Cardiac fibroblast (primary cell): ENCODE results near the gene MCMBP.
A peak's percentile ranks its signal among the peaks of the same experiment; 100 is the strongest.

Experiments
- DNase-seq, 2 donors: peaks; one replicate each; pipeline versions ENCODE4 v3.0.0 to v3.0.0-alpha.2; 2010; ENCODE audit warnings: low read depth in 2 of 2
- H3K4me3 ChIP-seq, 2 donors: replicated peaks in 1 of 2; 1 replicate in 1 of 2; 2 replicates in 1 of 2; pipeline ENCODE4 v1.5.1; 2011; ENCODE audit warnings: low read depth in 2 of 2, low read length in 2 of 2, mild to moderate bottlenecking in 2 of 2, moderate library complexity in 1 of 2
- CTCF ChIP-seq: IDR thresholded peaks from one replicate; pipeline ENCODE4 v1.5.1; 2011; ENCODE audit warnings: low read depth, mild to moderate bottlenecking, low read length, inconsistent platforms

Gene MCMBP

GRCh38 chr10:119849031-119849789 lies 23.4 kb downstream of the MCMBP start:
- peak; percentile 78 to 82 for DNase-seq
- no peak for TF ChIP-seq CTCF

DNA sequence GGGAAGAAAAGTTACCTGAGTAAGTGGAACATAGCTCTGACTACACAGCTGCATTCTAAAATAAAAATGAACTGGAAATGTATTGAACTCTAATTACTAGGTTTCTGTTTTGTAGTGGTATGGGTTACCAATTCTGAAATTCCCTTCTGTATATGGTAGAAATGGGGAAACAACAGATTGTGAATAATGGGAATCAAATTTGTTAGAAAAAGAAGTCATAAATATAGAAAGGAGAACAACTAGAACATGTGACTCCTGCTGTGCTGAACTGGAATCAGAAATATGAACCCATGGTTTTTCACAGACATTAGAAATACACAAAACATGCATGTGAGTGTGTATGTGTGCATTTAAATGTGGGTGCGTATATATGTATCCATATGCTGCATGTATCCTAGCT lies 27.0 kb downstream of the MCMBP start:
- no peak overlapping the region for H3K4me3 ChIP-seq
- TF ChIP-seq CTCF, result no peak
- no peak for DNase-seq

More at GRCh38 chr10:119849031-119849789, 23.4 kb downstream of the MCMBP start:
- H3K4me3 ChIP-seq, result no peak overlapping the region

GRCh38 chr10:119834188-119834587 lies 38.5 kb downstream of the MCMBP start:
- TF ChIP-seq CTCF, result no peak
- no peak for DNase-seq

GRCh38 chr10:119832951-119833350 lies 39.7 kb downstream of the MCMBP start:
- no peak overlapping the region for H3K4me3 ChIP-seq
- TF ChIP-seq CTCF, result no peak
- no peak for DNase-seq

More at GRCh38 chr10:119834188-119834587, 38.5 kb downstream of the MCMBP start:
- no peak overlapping the region for H3K4me3 ChIP-seq

GRCh38 chr10:119831656-119832055 lies 41.0 kb downstream of the MCMBP start:
- DNase-seq, result no peak
- no peak for TF ChIP-seq CTCF

DNA sequence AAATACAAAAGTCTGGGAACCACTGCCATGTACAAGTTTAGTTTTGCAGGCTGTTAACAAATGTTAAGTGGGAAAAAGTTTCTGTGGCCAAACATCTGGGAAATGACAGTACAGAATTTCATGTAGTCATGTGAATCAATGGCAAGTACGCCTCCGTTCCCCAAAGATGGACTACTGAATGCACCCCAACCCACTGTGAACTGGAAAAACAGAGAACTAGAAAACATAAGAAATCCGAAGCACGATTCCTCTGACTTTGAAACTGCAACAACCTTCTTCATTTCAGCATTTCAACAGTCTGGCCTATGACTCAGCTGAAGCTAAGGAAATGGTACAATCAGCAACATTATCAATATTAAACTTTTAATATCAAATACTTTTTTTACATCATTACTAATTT lies 41.8 kb downstream of the MCMBP start:
- H3K4me3 ChIP-seq, result no peak overlapping the region
- no peak for TF ChIP-seq CTCF
- DNase-seq, result no peak

More at GRCh38 chr10:119831656-119832055, 41.0 kb downstream of the MCMBP start:
- H3K4me3 ChIP-seq, result no peak overlapping the region
